ENCODE results near the gene DNHD1. TPM values are rescaled to one million over a fixed set of nuclear protein-coding genes. Genes with fewer than 3 reads are reported as not detected.

DNHD1 gene
- total RNA-seq, 1 donor from 2014 or later = 1.0 TPM

DNA sequence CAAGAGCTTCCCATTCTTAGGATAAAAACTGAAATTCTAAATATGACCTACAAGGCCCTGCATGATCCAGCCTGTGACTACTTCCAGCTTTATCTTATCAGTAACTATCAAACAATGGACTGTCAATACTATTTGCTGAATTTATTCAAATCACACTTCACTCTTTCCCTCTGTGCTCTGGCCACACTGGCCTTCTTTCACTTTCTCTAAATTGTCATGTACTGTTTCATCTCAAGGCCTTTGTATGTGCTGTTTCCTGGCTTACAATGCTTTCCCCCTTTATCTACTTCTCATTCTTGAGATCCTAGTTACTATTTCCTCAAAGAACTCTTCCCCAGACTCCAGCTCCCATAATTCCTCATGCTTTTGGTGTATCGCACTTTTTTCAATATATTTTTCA, 10.1 kb upstream of the DNHD1 start:
- TF ChIP-seq, protein P1, sequence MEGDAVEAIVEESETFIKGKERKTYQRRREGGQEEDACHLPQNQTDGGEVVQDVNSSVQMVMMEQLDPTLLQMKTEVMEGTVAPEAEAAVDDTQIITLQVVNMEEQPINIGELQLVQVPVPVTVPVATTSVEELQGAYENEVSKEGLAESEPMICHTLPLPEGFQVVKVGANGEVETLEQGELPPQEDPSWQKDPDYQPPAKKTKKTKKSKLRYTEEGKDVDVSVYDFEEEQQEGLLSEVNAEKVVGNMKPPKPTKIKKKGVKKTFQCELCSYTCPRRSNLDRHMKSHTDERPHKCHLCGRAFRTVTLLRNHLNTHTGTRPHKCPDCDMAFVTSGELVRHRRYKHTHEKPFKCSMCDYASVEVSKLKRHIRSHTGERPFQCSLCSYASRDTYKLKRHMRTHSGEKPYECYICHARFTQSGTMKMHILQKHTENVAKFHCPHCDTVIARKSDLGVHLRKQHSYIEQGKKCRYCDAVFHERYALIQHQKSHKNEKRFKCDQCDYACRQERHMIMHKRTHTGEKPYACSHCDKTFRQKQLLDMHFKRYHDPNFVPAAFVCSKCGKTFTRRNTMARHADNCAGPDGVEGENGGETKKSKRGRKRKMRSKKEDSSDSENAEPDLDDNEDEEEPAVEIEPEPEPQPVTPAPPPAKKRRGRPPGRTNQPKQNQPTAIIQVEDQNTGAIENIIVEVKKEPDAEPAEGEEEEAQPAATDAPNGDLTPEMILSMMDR (conservative IDR thresholded peaks at IDR 0.05; ENCODE audit: low read depth, low read length) = no peak
- no peak overlapping the region for H3K4me3 ChIP-seq (ENCODE audit: low read depth, low read length)

DNA sequence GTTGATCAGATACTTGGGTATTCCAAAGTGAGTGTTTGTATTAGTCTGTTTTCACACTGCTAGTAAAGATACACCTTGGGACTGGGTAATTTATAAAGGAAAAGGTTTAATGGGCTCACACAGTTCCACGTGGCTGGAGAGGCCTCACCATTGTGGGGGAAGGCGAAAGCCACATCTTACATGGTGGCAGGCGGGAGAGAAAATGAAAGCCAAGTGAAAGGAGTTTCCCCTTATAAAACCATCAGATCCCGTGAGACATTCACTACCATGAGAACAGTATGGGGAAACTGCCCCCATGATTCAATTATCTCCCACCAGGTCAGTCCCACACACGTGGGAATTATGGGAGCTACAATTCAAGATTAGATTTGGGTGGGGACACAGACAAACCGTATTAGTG, 8.7 kb upstream of the DNHD1 start:
- TF ChIP-seq, protein P1 (conservative IDR thresholded peaks at IDR 0.05; ENCODE audit: low read depth, low read length) = no peak

More for the DNA sequence above, 10.1 kb upstream of the DNHD1 start:
- no peak for DNase-seq (ENCODE audit: low read depth)

DNA sequence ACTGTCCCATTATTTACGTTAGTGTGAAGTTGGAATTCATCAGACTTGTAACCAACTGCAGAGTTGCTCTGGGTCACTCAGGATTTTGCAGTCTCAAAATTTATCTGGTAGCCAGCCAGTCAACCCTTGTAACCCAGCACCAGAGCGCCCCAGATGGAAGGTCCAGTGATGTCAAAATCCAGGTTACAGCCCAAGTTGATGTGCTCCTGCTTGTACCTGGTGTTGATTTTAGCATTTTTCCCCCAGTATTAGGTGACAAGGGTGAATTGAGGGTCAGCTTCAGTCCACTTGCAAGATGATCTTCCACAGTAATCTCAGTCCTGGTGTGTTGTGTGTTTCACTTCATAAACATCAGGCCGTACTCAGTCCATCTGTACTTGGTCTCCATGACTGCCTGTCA, 8.3 kb upstream of the DNHD1 start:
- no peak for DNase-seq (ENCODE audit: low read depth)
- TF ChIP-seq, protein P1 (conservative IDR thresholded peaks at IDR 0.05; ENCODE audit: low read depth, low read length) = no peak
- H3K4me3 ChIP-seq (ENCODE audit: low read depth, low read length) = no peak overlapping the region

More for the DNA sequence above, 8.7 kb upstream of the DNHD1 start:
- DNase-seq (ENCODE audit: low read depth) = no peak
- no peak overlapping the region for H3K4me3 ChIP-seq (ENCODE audit: low read depth, low read length)

DNA sequence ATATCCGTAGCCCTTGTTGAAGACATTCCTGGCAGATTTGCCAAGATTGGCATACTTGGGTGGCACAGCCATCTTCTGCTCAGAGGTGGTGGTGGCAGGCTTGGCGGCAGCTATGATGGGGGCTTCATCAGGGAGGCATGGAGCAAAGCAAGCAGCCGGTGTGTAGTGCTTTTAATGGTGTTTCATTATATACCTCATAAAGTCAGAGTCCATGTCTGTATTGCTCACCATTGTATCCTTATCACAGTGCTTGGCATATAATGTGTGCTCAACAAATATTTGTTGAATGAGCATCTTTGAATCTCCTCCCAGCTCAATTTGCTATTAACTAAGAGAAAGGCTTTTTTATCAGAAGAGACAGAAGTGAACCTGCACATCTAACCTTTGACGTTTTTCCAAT, 7.8 kb upstream of the DNHD1 start:
- DNase-seq (ENCODE audit: low read depth) = no peak
- H3K4me3 ChIP-seq (ENCODE audit: low read depth, low read length) = no peak overlapping the region
- TF ChIP-seq, protein P1 (conservative IDR thresholded peaks at IDR 0.05; ENCODE audit: low read depth, low read length) = no peak

DNA sequence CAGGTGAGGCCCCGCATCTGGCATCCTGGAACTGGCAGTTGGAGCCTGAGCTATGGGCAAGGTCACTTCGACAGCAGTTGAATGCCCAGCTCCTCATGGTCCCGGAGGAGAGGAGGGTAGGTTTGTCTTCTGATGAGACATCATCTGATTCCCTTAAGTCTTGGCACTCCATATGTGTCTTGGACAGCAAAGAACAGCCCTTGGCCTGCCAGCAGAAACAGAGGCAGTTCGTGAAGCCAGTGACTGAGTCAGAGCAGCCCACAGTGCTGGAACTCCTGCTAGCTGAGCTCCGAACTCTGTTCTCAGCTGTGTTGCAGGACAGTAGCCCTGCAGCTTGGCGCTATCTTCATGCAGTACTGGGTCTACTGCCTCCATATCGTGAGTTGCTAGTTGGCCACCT, 1.0 kb downstream of the DNHD1 start:
- no peak for DNase-seq (ENCODE audit: low read depth)
- no peak overlapping the region for H3K4me3 ChIP-seq (ENCODE audit: low read depth, low read length)
- TF ChIP-seq, protein P1 (conservative IDR thresholded peaks at IDR 0.05; ENCODE audit: low read depth, low read length) = no peak

DNA sequence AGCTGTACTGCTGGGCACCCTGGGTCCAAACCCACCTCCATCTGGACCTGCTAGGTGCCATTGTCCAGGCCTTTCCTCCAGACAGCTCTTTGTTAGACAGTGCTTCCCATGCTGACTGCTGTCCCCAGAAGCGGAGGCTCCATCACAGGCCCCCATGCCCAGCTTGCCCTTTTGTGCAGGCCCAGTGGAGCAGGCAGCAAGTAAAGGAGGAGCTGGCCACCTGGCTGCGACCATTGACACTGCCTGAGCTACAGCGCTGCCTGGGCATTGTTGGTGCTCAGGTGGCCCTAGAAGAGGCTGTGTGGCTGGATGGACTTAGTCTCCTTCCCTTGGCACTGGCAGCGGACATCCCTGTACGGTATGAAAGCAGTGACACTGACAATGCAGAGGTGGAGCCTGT, 1.5 kb downstream of the DNHD1 start:
- no peak for DNase-seq (ENCODE audit: low read depth)
- no peak overlapping the region for H3K4me3 ChIP-seq (ENCODE audit: low read depth, low read length)
- TF ChIP-seq, protein P1 (conservative IDR thresholded peaks at IDR 0.05; ENCODE audit: low read depth, low read length) = no peak

DNA sequence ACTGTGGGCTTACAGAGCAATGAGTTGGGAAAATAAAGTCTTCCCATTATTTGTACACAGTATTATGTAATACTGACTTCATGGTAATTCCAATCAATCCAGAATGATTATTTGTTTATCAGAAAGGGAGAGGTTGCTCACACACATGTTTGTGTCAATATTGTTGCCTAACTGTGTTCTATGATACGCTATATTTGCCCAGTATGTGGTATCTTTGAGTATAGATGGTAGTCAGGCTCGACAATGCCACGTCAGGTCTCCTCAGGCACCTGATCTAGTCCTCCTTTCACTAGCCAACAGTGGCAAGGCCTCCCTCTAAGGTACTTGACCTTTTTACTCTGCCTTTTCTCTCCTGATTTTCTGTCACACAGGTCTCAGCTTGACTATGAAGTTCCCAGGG, 5.3 kb downstream of the DNHD1 start:
- DNase-seq (ENCODE audit: low read depth) = no peak
- H3K4me3 ChIP-seq (ENCODE audit: low read depth, low read length) = no peak overlapping the region
- TF ChIP-seq, protein P1 (conservative IDR thresholded peaks at IDR 0.05; ENCODE audit: low read depth, low read length) = no peak
